Retina (tissue), 1 donor: ENCODE data around the gene ABHD17A.

Experiments
- DNase-seq: peaks from one replicate; pipeline ENCODE4 v3.0.0-alpha.2; 2016

The ABHD17A gene

DNA sequence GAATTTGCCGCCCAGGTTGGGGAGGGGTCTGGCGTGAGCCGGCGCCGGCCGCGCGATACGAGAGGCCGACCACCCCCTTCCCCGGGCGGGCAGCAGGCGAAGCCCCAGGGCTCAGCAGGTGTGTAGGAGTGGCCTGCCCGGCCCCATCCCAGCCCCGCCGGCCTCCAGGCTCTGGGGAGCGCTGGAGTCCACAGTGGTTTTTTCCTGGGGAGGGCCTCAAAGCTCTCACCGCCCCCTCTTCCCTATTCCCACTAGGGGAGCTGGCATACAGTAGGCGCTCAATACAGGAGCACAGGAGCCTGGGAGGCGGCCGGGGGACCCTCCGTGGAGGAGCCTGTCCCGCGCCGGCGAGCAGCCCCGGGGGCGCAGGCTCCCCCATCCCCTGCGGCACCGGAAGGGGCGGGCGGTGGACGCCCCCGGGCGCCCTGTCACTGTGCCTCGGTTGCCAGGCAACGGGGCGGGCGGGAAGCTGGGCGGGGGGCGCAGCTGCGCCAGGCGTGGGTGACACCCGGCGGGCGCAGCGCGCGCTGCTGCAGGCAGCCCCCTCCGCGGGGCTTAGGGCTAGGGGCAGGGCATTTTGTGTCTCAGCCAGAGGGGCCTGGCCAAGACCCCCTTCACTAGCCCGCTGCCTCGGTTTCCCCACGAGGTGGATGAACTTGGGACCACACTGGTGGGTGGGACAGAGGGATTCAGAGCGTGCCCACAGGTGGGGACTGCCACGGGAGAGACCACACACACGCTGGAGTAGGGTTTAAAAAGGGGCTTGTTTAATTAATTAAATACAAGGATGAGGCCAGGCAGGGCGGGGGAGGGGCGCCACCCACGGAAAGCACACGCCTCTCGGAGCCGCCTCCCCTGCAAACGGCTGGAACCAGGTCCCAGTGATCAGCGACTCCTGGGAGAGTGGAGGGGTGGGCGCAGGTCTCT, 33.4 kb downstream of the ABHD17A start:
- peak; percentile 80 for DNase-seq

DNA sequence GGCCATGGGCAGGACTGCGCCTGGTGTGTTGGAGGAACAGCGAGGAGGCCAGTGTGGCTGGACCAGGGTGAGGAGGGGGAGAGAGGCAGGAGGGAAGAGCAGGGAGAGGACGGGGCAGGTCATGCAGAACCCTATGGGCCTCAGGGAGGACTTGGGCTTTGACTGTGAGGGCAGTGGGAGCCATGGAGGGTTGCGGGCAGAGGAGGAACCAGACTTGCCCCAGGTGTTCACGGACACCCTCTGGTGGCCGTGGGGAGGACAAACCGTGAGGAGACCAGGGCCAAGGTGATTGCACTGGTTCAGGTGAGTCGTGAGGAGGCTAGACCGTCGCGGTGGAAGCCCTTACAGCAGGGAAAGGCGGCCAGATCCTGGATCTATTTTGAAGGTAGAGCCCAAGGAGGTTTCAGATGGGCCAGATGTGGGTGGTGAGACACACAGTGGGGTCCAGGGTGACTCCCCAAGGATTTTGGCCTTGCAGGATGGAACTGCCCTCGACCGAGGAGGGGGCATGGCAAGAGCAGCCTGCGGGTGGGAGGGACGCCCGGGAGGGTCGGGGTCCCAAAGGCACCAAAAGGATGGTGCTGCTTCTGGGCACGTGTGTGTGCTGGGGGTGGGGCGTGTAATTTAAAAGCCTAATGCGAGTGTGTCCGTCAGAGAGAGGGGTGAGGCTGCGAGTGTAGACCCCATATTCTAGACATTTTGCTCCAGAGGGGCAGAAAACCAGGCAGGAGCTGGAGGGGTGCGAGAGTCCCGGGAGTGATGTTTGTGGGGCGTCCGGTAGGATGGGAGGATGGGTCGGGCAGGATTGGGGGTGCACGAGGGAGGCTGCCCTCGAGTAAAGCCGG, 34.3 kb downstream of the ABHD17A start:
- no peak for DNase-seq

DNA sequence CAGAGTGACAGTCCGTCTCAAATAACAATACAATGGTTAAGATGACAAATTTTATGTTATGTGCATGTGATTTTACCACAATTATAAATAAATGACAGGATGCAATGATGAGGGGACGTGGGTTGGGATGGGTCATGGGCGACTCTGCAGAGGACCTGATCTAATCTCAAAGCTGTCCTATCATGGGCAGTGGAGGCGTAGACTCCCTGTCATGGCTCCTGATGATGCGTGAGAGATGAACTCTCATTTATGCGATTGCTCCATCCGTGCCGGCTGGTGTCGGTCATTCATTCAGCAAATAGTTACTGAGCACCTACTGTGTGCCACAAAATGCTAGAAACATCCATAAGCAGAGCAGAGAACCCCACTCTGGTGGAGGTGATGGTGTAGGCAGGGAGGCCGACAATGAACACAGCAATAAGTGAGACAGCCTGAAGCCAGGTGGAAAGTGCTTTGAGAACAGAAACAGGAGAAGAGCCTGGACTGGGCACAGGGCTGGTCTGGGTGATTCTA, 35.4 kb downstream of the ABHD17A start:
- DNase-seq: no peak

DNA sequence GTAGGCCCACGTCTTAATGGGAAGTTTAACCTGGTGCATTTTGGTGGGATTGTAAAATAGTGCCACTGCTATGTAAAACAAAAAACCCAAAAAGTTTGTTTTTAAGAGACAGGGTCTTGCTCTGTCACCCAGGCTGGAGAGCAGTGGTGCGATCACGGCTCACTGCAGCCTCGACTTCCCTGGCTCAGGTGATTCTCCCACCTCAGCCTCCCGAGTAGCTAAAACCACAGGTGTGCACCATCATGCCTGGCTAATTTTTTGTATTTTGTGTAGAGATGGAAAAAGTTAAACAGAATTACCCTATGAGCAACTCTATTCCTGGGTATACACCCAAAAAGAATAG, 36.2 kb downstream of the ABHD17A start:
- DNase-seq: no peak

DNA sequence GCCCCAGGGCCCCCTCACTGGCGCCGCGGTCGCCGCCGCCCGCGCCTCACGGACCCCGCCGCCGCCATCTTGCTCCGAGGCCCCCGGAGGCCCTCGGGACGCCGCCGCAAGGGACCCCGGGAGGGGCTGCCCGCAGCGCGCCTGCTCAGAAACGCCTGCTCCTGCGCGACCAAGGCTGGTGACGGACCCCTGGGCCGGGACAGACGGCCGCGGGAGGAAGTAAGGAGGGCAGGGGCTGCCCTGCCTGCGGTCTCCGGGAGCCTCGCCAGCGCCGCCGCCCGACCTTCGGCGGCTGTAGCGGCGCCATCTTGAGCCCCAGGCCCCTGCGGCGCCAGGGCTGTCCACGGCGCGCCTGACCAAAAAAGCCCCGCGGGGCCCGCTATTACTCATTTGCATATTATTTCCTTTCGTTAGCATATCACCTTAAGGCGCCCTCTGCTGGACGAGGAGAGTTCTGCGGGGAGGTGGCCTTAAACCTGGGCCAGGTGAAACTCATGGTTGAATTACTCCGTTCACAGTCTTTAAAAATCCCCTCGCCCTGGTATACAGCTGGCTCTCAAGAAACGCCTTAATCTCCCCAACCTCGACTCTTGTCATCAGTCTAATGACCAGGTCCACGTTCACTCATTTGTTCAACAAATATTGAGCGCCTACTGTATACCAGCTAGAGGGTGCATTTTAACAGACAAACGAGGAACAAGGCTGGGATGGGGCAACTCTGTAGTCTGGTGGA, 36.7 kb downstream of the ABHD17A start, which contains the start of gene REXO1:
Gene REXO1 (minus strand): TSS at position 85 of the 733 bp plus-strand sequence. CDS start 125 bp downstream, outside the sequence.
- DNase-seq: peak; percentile 100

DNA sequence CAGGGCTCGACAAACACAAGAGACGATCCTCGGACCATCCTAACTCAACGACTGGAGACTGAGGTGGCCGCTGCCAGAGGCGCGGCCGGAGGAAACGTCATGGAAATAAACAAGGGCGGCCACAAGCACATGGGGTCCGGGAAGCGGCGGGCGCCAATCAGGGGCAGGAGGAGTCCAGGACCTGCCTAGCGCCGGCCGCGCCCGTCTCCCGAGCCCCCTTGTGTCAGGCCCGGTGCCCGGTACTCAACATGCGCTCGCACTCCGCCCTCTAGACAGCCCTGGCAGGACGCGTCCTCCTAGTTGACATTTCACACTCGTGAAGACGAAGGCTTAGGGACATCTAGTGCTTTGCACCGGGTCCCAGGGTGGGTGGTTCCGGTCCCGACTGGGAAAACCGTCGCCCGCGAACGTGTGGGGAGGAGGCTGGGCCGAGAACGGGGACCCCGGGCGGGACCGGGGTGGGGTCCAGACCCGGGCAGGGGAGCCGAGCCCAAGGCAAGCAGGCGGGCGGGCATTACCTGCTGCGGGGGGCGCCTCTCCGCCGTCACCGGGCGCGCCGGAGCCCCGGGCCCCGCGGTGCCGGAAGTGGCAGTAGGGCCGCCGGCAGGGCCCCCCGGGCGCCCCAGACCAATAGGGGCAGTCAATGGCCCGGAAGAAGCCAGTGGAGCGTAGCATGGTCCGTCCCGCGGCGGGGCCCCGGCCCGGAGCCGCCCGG, 37.5 kb downstream of the ABHD17A start:
- peak; percentile 19 for DNase-seq

DNA sequence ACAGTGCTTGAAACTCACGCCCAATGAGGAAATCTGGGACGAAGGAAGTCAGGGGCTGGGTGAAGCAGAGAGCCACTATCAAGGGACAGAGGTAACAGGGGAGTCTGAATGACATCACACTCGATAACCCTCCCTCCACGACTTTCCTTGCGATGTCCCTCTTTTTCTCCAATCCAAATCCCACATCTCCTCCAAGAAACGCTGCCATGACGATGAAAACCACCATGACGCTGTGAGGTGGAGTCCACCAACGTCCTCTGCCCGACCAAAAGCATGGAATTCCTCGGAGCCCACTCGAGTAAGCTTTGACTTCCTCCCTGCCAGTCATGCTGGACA, 38.0 kb downstream of the ABHD17A start:
- no peak for DNase-seq

DNA sequence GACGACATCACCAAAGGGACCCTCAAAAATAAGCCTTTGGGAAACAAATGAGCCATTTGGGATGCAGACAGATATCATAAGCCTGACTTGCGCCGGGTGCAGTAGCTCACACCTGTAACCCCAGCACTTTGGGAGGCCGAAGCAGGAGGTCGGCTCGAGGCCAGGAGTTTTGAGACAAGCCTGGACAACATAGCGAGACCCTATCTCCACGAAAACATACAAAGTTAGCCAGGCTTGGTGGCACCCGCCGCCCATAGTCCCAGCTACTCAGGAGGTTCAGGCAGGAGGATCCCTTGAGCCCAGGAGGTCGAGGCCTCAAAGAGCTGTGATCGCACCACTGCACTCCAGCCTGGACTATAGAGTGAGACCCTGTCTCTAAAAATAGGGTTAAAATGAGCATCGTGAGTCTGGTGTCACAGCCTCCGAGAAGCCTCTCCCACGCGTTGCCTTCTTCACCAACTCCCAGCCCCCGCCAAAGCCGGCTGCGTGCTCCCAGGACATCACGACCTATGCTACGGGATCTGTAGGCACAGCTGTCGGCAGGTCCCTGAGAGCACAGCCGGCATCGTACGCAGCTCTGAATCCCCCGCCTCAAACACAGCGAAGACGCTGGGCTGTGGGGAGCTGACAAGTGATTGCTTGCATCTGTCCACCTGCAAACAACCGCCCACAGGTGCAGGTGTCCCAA, 38.6 kb downstream of the ABHD17A start:
- no peak for DNase-seq

DNA sequence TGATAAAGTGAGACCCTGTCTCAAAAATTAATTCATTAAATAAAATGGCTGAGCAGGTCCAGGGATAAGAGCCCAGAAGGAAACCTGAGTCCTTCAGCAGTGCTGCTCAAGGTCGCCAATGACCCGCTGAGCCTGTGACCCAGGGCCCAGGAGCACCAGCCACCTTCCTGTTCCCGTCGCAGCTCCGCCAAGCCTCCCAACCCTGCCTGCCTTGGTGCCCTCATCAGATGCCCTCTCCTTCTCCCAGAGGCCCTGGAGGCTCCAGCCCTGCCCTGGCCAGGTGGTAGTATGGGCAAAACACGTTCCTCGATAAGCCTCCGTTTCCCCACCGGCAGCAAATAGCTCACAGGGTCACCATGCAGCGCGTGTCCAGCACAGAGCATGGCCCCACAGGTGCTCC, 39.7 kb downstream of the ABHD17A start:
- DNase-seq: no peak

DNA sequence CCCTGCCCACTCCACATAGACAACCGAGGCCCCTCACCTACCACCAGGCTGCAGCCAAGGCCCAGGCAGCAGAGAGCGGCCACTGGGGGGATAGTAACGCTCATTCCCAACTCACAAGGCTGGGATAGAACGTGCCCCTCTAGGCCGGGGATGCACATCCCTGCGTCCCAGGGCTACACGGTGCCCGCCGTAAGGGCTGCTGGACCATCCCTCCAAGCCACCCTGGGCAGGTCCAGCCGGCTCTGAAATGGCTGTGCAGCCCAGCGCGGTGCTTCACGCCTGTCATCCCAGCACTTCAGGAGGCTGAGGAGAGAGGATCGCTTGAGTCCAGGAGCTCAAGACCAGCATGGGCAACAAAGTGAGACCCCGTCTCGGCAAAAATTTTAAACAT, 40.2 kb downstream of the ABHD17A start:
- DNase-seq: no peak

DNA sequence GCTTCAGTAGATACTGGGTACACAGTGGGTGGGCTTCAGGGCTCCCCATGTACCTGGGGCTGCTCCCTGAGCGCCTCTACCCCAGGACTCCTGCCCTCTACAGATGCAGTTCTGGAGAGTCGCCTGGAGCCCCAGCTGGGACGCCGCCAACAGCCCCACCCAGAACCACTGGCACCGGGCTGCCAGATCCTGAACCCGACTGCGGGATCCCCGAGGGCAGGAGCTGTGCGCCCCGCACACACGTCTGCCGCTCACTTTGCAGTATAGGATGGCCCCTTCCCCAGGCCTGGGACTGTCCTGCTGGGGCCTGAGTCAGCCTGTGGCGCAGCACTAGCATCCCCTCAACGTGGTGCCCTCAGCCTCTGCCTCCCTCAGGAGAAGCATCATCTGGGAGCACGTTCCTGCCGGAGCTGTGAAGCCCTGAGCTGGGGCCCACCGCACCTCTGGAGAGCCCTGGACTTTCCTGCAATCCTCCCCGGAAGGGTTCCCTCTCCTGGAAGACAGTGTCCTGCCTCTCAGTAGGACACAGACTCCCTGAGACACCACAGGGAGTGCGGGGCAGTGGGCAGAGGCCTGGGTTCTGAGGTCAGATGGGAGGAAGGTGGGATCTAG, 40.7 kb downstream of the ABHD17A start:
- DNase-seq: no peak

DNA sequence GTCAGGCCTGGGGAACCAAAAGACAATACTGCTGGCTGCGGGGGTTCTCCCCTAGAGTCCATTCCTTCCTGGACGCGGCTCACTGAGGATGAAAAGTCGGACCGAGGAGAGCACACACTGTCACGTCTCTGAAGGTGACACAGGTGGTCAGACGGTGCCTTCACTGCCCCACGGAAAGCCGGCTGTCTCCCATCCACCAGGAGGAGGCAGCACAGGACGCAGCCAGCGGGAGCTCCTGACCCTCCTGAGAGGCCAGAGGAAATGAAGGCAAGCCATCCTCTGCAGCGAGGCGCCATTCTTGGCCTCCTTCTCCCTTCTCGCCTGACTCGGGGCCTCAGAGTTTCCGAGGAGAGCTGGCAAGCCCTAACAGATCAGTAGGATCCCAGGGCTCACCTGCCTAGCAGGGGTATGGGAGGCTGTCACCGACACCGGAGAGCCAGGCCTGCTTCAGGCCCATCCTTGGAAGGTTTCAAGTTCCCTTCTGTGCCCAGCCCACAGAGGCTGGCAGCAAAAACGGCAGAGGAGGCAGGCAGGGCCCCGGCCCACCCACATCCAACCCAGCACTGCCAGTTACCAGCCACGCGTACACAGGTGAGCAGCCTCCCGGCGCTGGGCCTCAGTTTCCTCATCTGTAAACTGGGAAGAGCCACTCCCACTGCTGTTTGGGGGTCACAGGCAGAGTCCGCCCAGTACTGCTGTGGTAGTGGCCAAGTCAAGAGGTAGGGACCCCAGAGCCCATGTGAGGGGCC, 41.5 kb downstream of the ABHD17A start:
- DNase-seq: no peak

DNA sequence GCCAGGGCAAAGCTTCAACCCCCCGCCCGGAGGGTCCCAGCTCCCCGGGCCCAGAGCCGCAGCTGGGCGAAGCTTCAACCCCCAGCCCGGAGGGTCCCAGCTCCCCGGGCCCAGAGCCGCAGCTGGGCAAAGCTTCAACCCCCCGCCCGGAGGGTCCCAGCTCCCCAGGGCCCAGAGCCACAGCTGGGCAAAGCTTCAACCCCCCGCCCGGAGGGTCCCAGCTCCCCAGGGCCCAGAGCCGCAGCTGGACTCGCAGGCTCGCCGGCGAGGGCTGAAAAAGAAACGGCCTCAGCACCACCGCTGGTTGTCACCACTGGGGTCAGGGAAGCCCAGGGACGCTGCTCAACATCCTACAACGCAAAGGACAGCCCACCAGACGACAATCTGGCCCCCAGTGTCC, 42.2 kb downstream of the ABHD17A start:
- DNase-seq: no peak

DNA sequence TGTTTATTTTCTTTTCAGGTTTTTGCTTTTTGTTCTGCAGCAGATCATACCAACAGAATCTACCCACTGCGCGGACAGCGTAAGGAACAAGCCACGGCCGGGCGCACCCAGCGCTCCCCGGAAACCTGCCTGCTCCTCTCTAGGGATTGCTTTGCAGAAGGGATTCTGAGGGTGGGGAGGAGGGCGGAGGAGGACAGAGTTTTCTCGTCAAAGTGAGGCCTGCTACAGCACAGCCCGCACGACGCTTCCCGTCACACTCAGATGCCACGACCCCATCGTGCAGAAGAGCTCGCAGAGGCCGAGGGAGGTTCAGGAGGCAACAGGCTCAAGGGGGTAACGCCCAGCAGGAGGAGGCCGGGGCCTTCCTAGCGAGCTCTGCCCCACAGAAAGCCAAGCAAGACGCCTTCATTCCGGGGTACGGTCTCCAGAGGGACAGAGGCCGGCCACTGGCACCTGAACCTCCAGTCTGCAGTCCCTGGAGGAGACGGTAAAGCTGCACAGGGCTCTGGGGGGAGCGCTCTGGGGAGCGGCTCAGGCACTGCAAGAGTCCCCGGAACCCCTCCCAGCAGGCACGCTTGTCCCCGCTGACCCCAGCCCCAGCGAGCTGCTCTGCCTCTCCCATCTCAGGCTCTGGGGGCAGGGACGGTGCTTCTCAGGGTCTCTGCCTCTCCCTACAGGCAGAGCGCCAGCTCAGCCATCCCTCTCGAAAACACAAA, 43.9 kb downstream of the ABHD17A start:
- no peak for DNase-seq

DNA sequence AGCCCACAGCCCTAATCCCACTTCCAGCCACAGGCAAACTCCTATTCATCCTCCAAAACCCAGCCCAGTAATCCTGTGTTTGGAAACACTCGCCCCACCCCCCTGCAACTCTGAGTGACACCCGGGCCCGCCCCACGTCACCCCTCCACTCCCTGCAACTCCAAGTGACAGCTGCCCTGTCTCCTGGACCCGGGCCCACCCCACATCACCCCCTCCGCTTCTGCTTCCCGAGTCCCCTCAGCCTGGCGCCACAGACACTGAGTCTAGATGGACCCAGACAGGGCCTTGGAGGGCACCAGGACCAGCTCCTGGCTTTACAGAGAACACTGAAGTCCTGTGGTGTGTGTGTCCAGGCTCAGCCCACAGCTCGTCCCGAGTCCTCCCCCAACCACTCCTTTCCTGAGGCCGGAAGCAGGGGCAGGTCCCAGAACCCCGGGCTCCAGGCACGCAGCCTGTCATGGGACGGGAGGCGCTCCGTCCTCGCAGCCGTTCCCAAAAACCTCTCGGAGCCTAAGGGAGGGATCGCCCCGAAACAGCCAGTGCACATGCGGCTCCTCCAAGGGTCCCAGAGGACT, 44.7 kb downstream of the ABHD17A start:
- no peak for DNase-seq

DNA sequence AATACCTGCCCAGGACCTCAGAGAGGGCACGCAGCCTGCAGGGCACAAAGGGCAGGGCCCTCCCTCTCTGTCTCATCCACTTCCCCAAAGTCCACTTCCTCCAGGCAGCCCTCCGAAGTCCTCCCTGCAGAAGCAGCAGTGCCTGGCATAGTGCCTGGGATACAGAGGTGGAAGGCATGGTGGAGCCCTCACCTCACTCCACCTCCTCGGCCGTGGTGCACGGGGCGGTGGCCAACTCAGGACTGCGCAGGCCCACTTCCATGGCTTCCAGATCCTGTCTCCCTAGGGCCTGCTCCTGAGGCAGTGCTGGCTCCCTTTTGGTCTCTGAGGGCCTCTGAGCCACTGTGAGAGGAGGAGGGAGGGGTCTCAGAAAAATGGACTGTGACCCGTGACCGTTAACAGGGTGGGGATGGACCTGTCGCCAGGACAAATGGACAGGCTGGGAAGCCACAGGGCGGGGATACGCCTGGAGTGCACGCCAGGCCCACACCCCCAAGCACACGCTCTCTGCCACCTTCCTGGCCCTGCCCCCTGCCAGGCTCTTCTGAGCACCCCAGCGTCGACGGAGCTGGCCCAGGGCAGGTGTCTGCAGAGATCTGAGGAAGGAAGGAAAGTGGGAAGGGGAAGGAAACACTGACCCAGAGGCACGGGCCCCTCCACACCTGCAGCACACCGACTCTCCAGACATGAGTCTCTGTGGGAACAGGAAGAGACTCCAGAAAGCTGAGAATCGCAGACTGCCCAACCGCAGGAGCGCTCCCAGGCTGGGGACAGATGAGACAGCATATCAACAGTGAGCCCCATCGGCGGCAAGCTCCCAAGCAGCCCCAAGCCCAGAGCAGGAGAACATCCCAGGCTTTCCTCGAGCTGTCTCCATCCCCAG, 45.4 kb downstream of the ABHD17A start:
- DNase-seq: no peak

DNA sequence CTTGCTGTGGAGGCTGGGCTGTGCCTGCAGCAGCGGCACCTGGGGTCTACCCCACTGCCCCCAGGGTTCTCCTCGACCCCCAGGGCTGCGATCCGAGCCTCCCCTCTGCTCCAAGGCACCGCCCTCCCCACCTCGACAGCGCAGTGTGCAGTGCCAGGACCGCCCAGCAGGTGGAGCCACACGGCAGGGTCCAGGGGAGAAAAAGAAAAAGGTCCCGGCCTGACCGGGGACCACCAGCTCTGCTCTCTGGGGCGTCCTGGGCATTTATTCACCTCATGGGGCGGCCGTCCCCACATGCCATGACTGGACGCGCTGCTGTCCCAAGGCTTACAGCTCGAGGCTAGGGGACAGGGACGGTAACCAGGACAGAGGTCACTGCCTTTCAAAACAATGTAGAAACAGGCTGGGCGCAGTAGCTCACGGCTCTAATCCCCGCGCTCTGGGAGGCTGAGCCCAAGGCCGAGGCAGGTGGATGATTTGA, 47.6 kb downstream of the ABHD17A start:
- peak; percentile 75 for DNase-seq

DNA sequence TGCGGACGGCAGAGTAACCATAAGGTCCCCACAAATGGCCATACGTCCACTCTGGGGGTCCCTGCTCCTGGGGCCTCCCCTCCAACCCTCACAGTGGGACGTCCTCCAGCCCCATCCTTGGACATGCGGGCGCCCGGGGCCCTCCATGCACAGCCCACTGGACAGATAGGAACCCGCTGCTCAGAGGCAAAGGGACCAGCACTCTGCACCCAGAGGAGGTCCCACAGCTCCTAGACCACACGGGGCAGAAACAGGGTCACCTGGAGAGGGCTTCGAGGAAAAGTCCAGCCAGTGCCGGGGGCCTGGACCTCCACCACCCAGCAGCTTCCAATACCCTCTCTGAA, 48.1 kb downstream of the ABHD17A start:
- no peak for DNase-seq
